ENCODE measurements around the gene ADGRG7.

DNA sequence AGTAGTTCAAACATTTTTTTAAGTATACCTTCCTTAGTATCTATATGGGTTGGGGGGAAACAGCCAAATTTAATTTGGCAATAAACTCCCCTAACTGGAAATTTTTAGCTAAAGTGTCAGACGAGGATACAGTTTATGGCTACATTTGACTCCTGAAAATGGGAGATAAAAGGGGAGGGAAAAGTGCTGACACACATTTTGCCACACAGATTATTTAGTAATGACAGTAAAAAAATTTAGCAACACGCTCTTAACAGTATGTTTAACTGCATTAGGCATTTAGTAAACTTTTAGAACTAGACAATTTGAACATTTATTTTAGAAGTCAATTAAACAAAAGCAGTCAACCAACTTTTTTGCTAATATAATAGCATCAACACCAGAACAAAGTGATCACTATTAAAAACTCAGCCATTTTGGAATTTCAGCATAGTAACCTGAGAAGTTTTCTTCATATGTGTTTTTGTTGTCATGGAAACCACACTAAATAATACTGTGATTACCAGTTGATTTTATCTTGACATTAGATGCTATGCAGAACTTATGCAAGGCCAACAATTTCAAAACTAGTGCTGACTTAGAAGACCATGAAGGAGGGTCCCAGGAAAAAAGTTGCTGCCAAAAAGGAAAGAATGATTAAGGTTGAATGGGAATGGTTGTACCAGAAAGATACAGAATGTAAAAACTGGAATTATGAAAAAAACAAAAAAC is 52.9 kb downstream of the ADGRG7 start:
- TF ChIP-seq, protein P1, sequence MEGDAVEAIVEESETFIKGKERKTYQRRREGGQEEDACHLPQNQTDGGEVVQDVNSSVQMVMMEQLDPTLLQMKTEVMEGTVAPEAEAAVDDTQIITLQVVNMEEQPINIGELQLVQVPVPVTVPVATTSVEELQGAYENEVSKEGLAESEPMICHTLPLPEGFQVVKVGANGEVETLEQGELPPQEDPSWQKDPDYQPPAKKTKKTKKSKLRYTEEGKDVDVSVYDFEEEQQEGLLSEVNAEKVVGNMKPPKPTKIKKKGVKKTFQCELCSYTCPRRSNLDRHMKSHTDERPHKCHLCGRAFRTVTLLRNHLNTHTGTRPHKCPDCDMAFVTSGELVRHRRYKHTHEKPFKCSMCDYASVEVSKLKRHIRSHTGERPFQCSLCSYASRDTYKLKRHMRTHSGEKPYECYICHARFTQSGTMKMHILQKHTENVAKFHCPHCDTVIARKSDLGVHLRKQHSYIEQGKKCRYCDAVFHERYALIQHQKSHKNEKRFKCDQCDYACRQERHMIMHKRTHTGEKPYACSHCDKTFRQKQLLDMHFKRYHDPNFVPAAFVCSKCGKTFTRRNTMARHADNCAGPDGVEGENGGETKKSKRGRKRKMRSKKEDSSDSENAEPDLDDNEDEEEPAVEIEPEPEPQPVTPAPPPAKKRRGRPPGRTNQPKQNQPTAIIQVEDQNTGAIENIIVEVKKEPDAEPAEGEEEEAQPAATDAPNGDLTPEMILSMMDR (IDR thresholded peaks at IDR 0.05; ENCODE audit: low read depth, low read length, missing input control), result no peak
- TF ChIP-seq HNF4G (IDR thresholded peaks at IDR 0.05), result no peak
- TF ChIP-seq, protein P2, sequence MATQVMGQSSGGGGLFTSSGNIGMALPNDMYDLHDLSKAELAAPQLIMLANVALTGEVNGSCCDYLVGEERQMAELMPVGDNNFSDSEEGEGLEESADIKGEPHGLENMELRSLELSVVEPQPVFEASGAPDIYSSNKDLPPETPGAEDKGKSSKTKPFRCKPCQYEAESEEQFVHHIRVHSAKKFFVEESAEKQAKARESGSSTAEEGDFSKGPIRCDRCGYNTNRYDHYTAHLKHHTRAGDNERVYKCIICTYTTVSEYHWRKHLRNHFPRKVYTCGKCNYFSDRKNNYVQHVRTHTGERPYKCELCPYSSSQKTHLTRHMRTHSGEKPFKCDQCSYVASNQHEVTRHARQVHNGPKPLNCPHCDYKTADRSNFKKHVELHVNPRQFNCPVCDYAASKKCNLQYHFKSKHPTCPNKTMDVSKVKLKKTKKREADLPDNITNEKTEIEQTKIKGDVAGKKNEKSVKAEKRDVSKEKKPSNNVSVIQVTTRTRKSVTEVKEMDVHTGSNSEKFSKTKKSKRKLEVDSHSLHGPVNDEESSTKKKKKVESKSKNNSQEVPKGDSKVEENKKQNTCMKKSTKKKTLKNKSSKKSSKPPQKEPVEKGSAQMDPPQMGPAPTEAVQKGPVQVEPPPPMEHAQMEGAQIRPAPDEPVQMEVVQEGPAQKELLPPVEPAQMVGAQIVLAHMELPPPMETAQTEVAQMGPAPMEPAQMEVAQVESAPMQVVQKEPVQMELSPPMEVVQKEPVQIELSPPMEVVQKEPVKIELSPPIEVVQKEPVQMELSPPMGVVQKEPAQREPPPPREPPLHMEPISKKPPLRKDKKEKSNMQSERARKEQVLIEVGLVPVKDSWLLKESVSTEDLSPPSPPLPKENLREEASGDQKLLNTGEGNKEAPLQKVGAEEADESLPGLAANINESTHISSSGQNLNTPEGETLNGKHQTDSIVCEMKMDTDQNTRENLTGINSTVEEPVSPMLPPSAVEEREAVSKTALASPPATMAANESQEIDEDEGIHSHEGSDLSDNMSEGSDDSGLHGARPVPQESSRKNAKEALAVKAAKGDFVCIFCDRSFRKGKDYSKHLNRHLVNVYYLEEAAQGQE (IDR thresholded peaks at IDR 0.05), result no peak
- TF ChIP-seq RAD21 (IDR thresholded peaks at IDR 0.05), result no peak
- TF ChIP-seq, protein P3, sequence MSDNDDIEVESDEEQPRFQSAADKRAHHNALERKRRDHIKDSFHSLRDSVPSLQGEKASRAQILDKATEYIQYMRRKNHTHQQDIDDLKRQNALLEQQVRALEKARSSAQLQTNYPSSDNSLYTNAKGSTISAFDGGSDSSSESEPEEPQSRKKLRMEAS (IDR thresholded peaks at IDR 0.05), result no peak
- no peak for TF ChIP-seq SP1 (IDR thresholded peaks at IDR 0.05)
- TF ChIP-seq NR2F2 (IDR thresholded peaks at IDR 0.05), result no peak
- TF ChIP-seq, protein P4, sequence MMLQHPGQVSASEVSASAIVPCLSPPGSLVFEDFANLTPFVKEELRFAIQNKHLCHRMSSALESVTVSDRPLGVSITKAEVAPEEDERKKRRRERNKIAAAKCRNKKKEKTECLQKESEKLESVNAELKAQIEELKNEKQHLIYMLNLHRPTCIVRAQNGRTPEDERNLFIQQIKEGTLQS (IDR thresholded peaks at IDR 0.05), result no peak
- TF ChIP-seq TAF1 (conservative IDR thresholded peaks at IDR 0.05), result no peak
- TF ChIP-seq, protein P5, sequence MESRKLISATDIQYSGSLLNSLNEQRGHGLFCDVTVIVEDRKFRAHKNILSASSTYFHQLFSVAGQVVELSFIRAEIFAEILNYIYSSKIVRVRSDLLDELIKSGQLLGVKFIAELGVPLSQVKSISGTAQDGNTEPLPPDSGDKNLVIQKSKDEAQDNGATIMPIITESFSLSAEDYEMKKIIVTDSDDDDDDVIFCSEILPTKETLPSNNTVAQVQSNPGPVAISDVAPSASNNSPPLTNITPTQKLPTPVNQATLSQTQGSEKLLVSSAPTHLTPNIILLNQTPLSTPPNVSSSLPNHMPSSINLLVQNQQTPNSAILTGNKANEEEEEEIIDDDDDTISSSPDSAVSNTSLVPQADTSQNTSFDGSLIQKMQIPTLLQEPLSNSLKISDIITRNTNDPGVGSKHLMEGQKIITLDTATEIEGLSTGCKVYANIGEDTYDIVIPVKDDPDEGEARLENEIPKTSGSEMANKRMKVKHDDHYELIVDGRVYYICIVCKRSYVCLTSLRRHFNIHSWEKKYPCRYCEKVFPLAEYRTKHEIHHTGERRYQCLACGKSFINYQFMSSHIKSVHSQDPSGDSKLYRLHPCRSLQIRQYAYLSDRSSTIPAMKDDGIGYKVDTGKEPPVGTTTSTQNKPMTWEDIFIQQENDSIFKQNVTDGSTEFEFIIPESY (IDR thresholded peaks at IDR 0.05), result no peak
- no peak for TF ChIP-seq JUND (IDR thresholded peaks at IDR 0.05)
- no peak for TF ChIP-seq GABPA (IDR thresholded peaks at IDR 0.05 in 1 of 2, conservative IDR thresholded peaks at IDR 0.05 in 1 of 2)
- TF ChIP-seq FOXA1 (IDR thresholded peaks at IDR 0.05), result no peak
- TF ChIP-seq YY1 (IDR thresholded peaks at IDR 0.05), result no peak

Measured in liver (tissue), 3 donors.